Activated T-cell treated with anti-CD3 and anti-CD28 coated beads, Interleukin-2, amount 50 U/mL, for 1 hour (primary cell): ENCODE results near the gene XAF1.
"Not testable (repeated sequence)": the region's sequence is repeated elsewhere in the genome, so short reads cannot be mapped to it uniquely, and the experiment has no call there.

ENCODE experiments used
- DNase-seq: peaks from one replicate; pipeline ENCODE4 v3.0.0-alpha.2; 2020

XAF1 gene

DNA sequence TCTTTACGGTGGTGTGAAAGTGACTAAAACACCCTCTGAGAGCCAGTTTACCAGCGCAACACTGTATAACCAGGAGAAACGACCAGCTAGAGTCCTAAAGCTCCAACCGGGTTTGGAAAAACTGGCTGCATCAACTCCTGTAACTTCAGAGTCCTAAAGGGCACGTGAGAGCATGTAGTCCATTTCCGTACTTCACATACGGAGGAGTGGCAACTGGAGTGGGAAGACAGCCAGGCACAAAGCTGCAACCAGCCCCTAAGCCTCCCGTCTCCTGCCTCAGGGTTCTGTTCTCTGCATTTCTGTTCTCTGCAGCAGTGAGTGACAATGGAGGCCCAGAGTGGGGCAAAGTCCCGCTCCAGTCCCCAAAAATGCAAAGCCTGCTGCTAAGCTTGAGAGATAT, 56.4 kb downstream of the XAF1 start:
- no peak for DNase-seq

DNA sequence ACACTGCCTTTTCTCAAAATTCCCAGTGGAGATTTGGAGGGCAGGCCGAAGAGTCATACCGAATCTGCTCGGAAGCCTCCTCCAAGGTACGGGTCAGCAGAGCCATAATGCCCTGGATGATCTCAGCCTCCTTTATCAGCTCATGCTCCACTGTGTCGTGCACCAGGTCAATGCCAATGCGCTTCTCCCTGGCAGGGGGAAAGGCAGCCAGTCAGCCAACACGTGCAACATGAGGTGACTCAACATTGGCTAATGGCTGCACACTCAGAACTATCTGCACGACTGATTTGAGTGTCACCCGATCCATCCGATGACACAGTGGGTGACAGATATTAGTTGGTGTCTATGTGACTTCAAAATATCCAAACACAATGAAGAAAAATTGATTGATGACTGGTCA, 59.9 kb downstream of the XAF1 start:
- DNase-seq: no peak

DNA sequence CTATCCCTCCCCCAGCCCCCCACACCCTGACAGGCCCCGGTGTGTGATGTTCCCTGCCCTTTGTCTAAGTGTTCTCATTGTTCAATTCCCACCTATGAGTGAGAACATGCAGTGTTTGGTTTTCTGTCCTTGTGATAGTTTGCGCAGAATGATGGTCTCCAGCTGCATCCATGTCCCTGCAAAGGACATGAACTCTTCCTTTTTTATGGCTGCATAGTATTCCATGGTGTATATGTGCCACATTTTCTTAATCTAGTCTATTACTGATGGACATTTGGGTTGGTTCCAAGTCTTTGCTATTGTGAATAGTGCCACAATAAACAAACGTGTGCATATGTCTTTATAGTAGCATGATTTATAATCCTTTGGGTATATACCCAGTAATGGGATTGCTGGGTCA, 60.5 kb downstream of the XAF1 start:
- not testable (repeated sequence) for DNase-seq

DNA sequence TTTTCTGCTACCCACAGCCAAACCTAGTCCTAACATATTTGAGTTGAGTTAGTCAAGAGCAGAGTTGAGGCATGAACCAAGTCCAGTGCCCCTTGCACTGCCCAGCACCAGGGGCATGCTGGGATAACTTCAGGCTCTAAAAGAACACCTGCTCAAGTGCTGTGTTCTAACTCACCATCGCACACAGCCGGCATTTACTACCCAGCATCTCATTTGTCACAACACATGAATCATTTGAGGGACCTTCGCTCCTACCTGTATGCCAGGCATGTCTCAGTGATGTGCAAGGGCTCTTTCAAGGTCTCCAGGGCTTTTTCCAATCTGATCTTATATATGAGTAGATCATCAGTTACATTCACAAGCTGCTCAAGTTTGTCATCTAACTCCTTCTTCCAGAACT, 63.1 kb downstream of the XAF1 start:
- DNase-seq: no peak

DNA sequence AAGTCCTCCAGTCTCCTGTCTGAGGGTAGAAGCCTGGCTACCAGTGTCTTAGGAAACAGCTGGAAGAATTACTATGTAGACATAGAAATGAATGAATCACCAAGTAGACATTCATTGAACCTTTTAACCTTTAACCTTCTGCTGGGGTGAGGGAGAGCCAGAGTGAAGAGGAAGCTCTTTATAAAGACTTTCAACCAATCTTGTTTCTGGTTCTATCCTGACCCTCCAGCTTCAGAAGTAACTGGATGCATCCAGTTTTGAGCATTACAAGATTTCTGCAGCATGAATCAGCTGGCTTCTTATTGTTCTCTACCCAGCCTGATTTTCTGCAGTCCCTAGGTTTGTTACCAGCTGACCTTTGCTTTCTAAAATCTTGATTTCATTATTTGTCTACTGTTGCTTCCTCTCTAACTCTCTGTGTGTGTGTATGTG, 67.2 kb downstream of the XAF1 start:
- no peak for DNase-seq
